H1 (cell line): Measurements from ENCODE around the gene MCF2L2. TPM values are rescaled to one million over a fixed set of nuclear protein-coding genes. Genes with fewer than 3 reads are reported as not detected.
A peak's percentile ranks its signal among the peaks of the same experiment; 100 is the strongest.

Experiments used
- CTCF ChIA-PET: fragments of 300-600 bp; sonication (Branson Sonifier 250); formaldehyde crosslinking; loops from one replicate; lab custom pipeline; 2021; ENCODE audit not compliant: partially characterized antibody; lab: Charles Lee
- POLR2A ChIA-PET: fragments of 300-600 bp; sonication (Branson Sonifier 250); formaldehyde crosslinking; loops from one replicate; lab custom pipeline; 2021; ENCODE audit warnings: inconsistent platforms; ENCODE audit not compliant: partially characterized antibody; lab: Charles Lee
- DNase-seq, 2 experiments: peaks; one replicate each; pipeline versions ENCODE4 v3.0.0 to v3.0.0-alpha.2; 2010 to 2022; ENCODE audit warnings: low spot score in 2 of 2, low read depth in 1 of 2, mixed read lengths in 1 of 2
- FAIRE-seq: peaks from 2 replicates; lab custom pipeline; 2011; peaks lifted over from hg19 to GRCh38; lab: Jason Lieb, UNC
- H2AFZ ChIP-seq: 2 replicates; pipeline ENCODE4 v1.8.1; 2012; ENCODE audit warnings: low read length, inconsistent platforms
- H2AK5ac ChIP-seq: 2 replicates; pipeline ENCODE4 v1.6.1; 2013; ENCODE audit warnings: low read depth, low read length
- H2BK120ac ChIP-seq: replicated peaks from 2 replicates; pipeline ENCODE3; 2013; ENCODE audit warnings: low read depth, low read length, inconsistent platforms
- H2BK12ac ChIP-seq: 2 replicates; pipeline ENCODE4 v1.6.1; 2013; ENCODE audit warnings: low read depth, low read length
- H2BK15ac ChIP-seq: 2 replicates; pipeline ENCODE4 v1.6.1; 2013; ENCODE audit warnings: low read length
- H2BK20ac ChIP-seq: 2 replicates; pipeline ENCODE4 v1.6.1; 2013; ENCODE audit warnings: low read length
- H2BK5ac ChIP-seq: 2 replicates; pipeline ENCODE4 v1.6.1; 2013; ENCODE audit warnings: low read depth, low read length
- H3K14ac ChIP-seq: 2 replicates; pipeline ENCODE4 v1.6.1; 2013; ENCODE audit warnings: inconsistent platforms; ENCODE audit not compliant: insufficient read length
- H3K18ac ChIP-seq: 2 replicates; pipeline ENCODE4 v1.6.1; 2013; ENCODE audit warnings: low read length; ENCODE audit errors: extremely low read depth
- H3K23ac ChIP-seq: 2 replicates; pipeline ENCODE4 v1.6.1; 2013; ENCODE audit warnings: inconsistent platforms; ENCODE audit not compliant: insufficient read length
- H3K23me2 ChIP-seq: 2 replicates; pipeline ENCODE4 v1.6.1; 2013; ENCODE audit warnings: low read depth, low read length
- H3K27ac ChIP-seq: 2 replicates; pipeline ENCODE4 v1.6.1; 2011; ENCODE audit warnings: low read depth, low read length, inconsistent platforms
- H3K27me3 ChIP-seq, 4 experiments: replicated peaks in 1 of 4; 1 replicate in 1 of 4; 2 replicates in 3 of 4; pipeline versions ENCODE4 v1.6.1 to v1.8.1; 2011 to 2013; ENCODE audit warnings: low read length in 3 of 4, mild to moderate bottlenecking in 3 of 4, inconsistent platforms in 2 of 4, mixed read lengths in 2 of 4, moderate library complexity in 1 of 4; ENCODE audit not compliant: control insufficient read depth in 3 of 4, insufficient read depth in 3 of 4; ENCODE audit errors: extremely low read depth in 1 of 4
- H3K36me3 ChIP-seq, 4 experiments: 2 replicates each; pipeline versions ENCODE4 v1.6.1 to v1.8.1; 2011 to 2013; ENCODE audit warnings: mild to moderate bottlenecking in 4 of 4, low read length in 3 of 4, moderate library complexity in 2 of 4, control low read depth in 1 of 4, inconsistent platforms in 1 of 4; ENCODE audit not compliant: insufficient read depth in 4 of 4, control insufficient read depth in 2 of 4
- H3K4ac ChIP-seq: replicated peaks from 2 replicates; pipeline ENCODE3; 2013; ENCODE audit warnings: low read length, low read depth, mixed read lengths, inconsistent platforms; ENCODE audit not compliant: insufficient read length
- H3K4me1 ChIP-seq, 4 experiments: replicated peaks in 1 of 4; 1 replicate in 1 of 4; 2 replicates in 3 of 4; pipeline versions ENCODE4 v1.6.1 to v1.8.1; 2011 to 2013; ENCODE audit warnings: low read length in 3 of 4, inconsistent platforms in 2 of 4, mixed read lengths in 1 of 4; ENCODE audit not compliant: insufficient read depth in 4 of 4, control insufficient read depth in 3 of 4
- H3K4me2 ChIP-seq, 2 experiments: 2 replicates each; pipeline versions ENCODE4 v1.6.1 to v1.8.1; 2011 to 2013; ENCODE audit warnings: low read depth in 2 of 2, low read length in 2 of 2, control low read depth in 1 of 2, inconsistent platforms in 1 of 2, mild to moderate bottlenecking in 1 of 2; ENCODE audit not compliant: insufficient read depth in 1 of 2
- H3K4me3 ChIP-seq, 4 experiments: fragments of 200-600, 300-600 bp in 1 of 4; sonication (generic), shearing (Covaris generic), sonication (Bioruptor Twin) in 1 of 4; 2 replicates each; pipeline versions ENCODE4 v1.5.1 to v1.8.1; 2011 to 2016; ENCODE audit warnings: low read length in 4 of 4, low read depth in 3 of 4, control low read depth in 2 of 4, inconsistent platforms in 2 of 4, mild to moderate bottlenecking in 2 of 4, mixed read lengths in 1 of 4, moderate library complexity in 1 of 4; ENCODE audit not compliant: insufficient read depth in 2 of 4; ENCODE audit errors: extremely low read depth in 1 of 4
- H3K56ac ChIP-seq: replicated peaks from 2 replicates; pipeline ENCODE3; 2013; ENCODE audit warnings: low read depth, mild to moderate bottlenecking, mixed read lengths, low read length, inconsistent platforms; ENCODE audit not compliant: insufficient read length
- H3K79me1 ChIP-seq: 2 replicates; pipeline ENCODE4 v1.6.1; 2013; ENCODE audit warnings: low read depth, low read length, control low read depth
- H3K79me2 ChIP-seq, 2 experiments: 2 replicates each; pipeline versions ENCODE4 v1.6.1 to v1.8.1; 2012 to 2013; ENCODE audit warnings: low read length in 2 of 2, mild to moderate bottlenecking in 2 of 2, inconsistent platforms in 1 of 2; ENCODE audit not compliant: insufficient read depth in 2 of 2, control insufficient read depth in 1 of 2
- H3K9ac ChIP-seq, 4 experiments: replicated peaks in 1 of 4; 1 replicate in 1 of 4; 2 replicates in 3 of 4; pipeline versions ENCODE4 v1.6.1 to v1.8.1; 2011 to 2013; ENCODE audit warnings: low read depth in 3 of 4, low read length in 3 of 4, control low read depth in 2 of 4, mild to moderate bottlenecking in 2 of 4, moderate library complexity in 2 of 4, inconsistent platforms in 1 of 4; ENCODE audit errors: extremely low read depth in 1 of 4
- H3K9me3 ChIP-seq, 2 experiments: 2 replicates each; pipeline versions ENCODE4 v1.6.1 to v1.8.1; 2012 to 2013; ENCODE audit warnings: mild to moderate bottlenecking in 2 of 2, moderate library complexity in 2 of 2, control low read depth in 1 of 2, inconsistent platforms in 1 of 2, low read depth in 1 of 2, low read length in 1 of 2, mixed read lengths in 1 of 2; ENCODE audit not compliant: insufficient read depth in 2 of 2
- H4K20me1 ChIP-seq, 2 experiments: replicated peaks in 1 of 2; 2 replicates each; pipeline versions ENCODE3 to v1.8.1; 2011 to 2013; ENCODE audit warnings: inconsistent platforms in 2 of 2, low read length in 2 of 2, mild to moderate bottlenecking in 1 of 2; ENCODE audit not compliant: insufficient read depth in 2 of 2, control insufficient read depth in 1 of 2
- H4K5ac ChIP-seq: 2 replicates; pipeline ENCODE4 v1.6.1; 2013; ENCODE audit warnings: low read length, low read depth, mixed read lengths, inconsistent platforms; ENCODE audit not compliant: insufficient read length
- H4K8ac ChIP-seq: 2 replicates; pipeline ENCODE4 v1.8.0; 2013; ENCODE audit warnings: mild to moderate bottlenecking, moderate library complexity, low read length, inconsistent platforms; ENCODE audit not compliant: insufficient read depth; ENCODE audit errors: extremely low read depth
- H4K91ac ChIP-seq: replicated peaks from 2 replicates; pipeline ENCODE3; 2013; ENCODE audit warnings: low read length, mixed read lengths, inconsistent platforms; ENCODE audit not compliant: insufficient read length
- BRCA1 ChIP-seq: IDR thresholded peaks from 2 replicates; pipeline ENCODE4 v1.6.1; 2012; ENCODE audit warnings: low read depth, low read length, improper control_type of control experiment
- GABPA ChIP-seq: IDR thresholded peaks from 2 replicates; pipeline ENCODE4 v1.6.1; 2011; ENCODE audit warnings: mild to moderate bottlenecking, low read length, moderate library complexity, borderline replicate concordance; ENCODE audit not compliant: insufficient read depth
- JUND ChIP-seq: IDR thresholded peaks from 2 replicates; pipeline ENCODE4 v1.6.1; 2011; ENCODE audit warnings: mild to moderate bottlenecking, improper control_type of control experiment, low read length
- RAD21 ChIP-seq, 2 experiments: IDR thresholded peaks in 1 of 2; conservative IDR thresholded peaks in 1 of 2; 2 replicates each; pipeline ENCODE4 v1.6.1; 2011; ENCODE audit warnings: low read depth in 2 of 2, low read length in 2 of 2, improper control_type of control experiment in 1 of 2, inconsistent platforms in 1 of 2, mild to moderate bottlenecking in 1 of 2, moderate library complexity in 1 of 2
- RFX5 ChIP-seq: IDR thresholded peaks from 2 replicates; pipeline ENCODE4 v1.6.1; 2011; ENCODE audit warnings: low read depth, low read length, improper control_type of control experiment, borderline replicate concordance
- SIN3A ChIP-seq, 2 experiments: IDR thresholded peaks in 1 of 2; conservative IDR thresholded peaks in 1 of 2; 2 replicates each; pipeline ENCODE4 v1.6.1; 2011 to 2012; ENCODE audit warnings: low read length in 2 of 2, improper control_type of control experiment in 1 of 2, low read depth in 1 of 2, mild to moderate bottlenecking in 1 of 2
- SP2 ChIP-seq: IDR thresholded peaks from 2 replicates; pipeline ENCODE4 v1.6.1; 2012; ENCODE audit warnings: mild to moderate bottlenecking, low read length, inconsistent platforms
- WGBS, 2 experiments: shearing (Covaris generic) in 1 of 2; methylation state at CpG; one replicate each; pipeline versions ENCODE4 v1.1.6 to v1.1.7; 2013 to 2015; ENCODE audit warnings: low lambda C conversion rate in 2 of 2, mixed read lengths in 2 of 2, inconsistent platforms in 1 of 2, low coverage in 1 of 2, missing lambda C conversion rate in 1 of 2; ENCODE audit not compliant: insufficient replicate concordance in 2 of 2, insufficient coverage in 1 of 2, insufficient read length in 1 of 2; ENCODE audit errors: extremely low coverage in 1 of 2, missing lambda C conversion rate in 1 of 2; 5-methylcytosine and 5-hydroxymethylcytosine counted together
- polyA plus RNA-seq, 7 experiments: library from polyadenylated mRNA; depleted of rRNA in 3 of 7; stranded (reverse) in 5 of 7; unstranded in 2 of 7; fragments of >200 nt in 5 of 7; fragments of 200-250 nt in 2 of 7; gene quantifications; 1 replicate in 5 of 7; 2 replicates in 1 of 7; 4 replicates in 1 of 7; pipeline versions ENCODE4 v1.2.1 to v1.2.3, GENCODE V29; 2011 to 2013; ENCODE audit warnings: missing spikeins in 2 of 7, mixed read lengths in 2 of 7
- total RNA-seq: library from RNA; stranded (reverse); fragmentation: NEBNext Ultra II Directional; extraction: Animal tissue kit (Norgen Biotek cat#: 25700); gene quantifications from 2 replicates; pipeline ENCODE4 v1.2.1, GENCODE V29; 2021

Gene MCF2L2
- total and polyA plus RNA-seq, 2 of the 8 experiments (the other 6 are each of a cell fraction or from before 2014, with no cell fraction given), result 4.1 to 13.7 TPM

DNA sequence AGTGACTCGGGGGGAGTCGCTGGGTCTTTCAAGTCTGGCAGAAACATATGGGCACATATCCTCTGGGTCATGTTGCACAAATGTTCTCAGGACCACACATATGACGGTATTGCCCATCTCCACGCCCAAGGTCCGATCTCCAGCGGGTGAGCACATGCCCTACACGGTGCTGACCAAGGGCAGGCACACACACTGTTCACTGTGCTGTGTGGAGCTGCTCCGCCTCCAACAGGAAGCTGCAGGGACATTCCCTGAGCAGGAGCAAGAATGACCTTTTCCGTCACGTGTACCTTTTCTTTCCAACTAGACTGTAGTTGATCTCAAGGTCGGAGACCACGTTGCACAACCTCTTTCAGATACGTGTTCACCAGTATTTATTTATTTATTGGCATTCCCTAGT lies 217.1 kb downstream of the MCF2L2 start:
- no peaks in the 10 kb centered on the region for H3K79me1 ChIP-seq
- H2AK5ac ChIP-seq, result no peak overlapping the region
- FAIRE-seq, result no peak

More for the DNA sequence above, 217.1 kb downstream of the MCF2L2 start:
- DNase-seq, result no peak
- 91% methylated on average over 13 of the region's 13 CpGs; no CpG with 5 or more reads in 1 of the 2 experiments for WGBS, 2 experiments
- no peak overlapping the region for H2BK5ac ChIP-seq
- no peaks in the 10 kb centered on the region for H3K79me2 ChIP-seq
- H3K4me3 ChIP-seq, result no peak overlapping the region
- H3K4ac ChIP-seq, result no peak overlapping the region
- no peak overlapping the region for H4K91ac ChIP-seq
- no peaks in the 10 kb centered on the region for H3K9me3 ChIP-seq
- no peak overlapping the region for H2AFZ ChIP-seq
- H3K4me2 ChIP-seq, result no peak overlapping the region
- H3K23me2 ChIP-seq, result no peaks in the 10 kb centered on the region
- H3K4me1 ChIP-seq, result no peaks in the 10 kb centered on the region
- ChIA-PET CTCF (interaction anchor here (1.7 kb wide), 1 partner anchor 17 kb away, joined by 4 read pairs; no protein-coding TSS in a partner anchor), POLR2A (no interaction called here)
- no peak overlapping the region for H3K23ac ChIP-seq
- no peak overlapping the region for H2BK20ac ChIP-seq
- H3K36me3 ChIP-seq, result no peaks in the 10 kb centered on the region; a peak in 1 of 8 replicates
- H4K8ac ChIP-seq, result no peak overlapping the region
- no peak overlapping the region for H4K5ac ChIP-seq
- no peak overlapping the region for H3K14ac ChIP-seq
- no peak overlapping the region for H2BK15ac ChIP-seq
- TF ChIP-seq GABPA, result no peak
- no peak for TF ChIP-seq BRCA1
- TF ChIP-seq RFX5, result no peak
- no peak for TF ChIP-seq SP2
- peak; percentile 13 to 28; a peak in 2 of 4 replicates for TF ChIP-seq RAD21 (IDR thresholded peaks at IDR 0.05 in 1 of 2, conservative IDR thresholded peaks at IDR 0.05 in 1 of 2; ENCODE audit: low read depth in 2 of 2, low read length in 2 of 2)
- no peak for TF ChIP-seq JUND
- TF ChIP-seq SIN3A (conservative IDR thresholded peaks at IDR 0.05 in 1 of 2, IDR thresholded peaks at IDR 0.05 in 1 of 2; ENCODE audit: low read depth in 1 of 2, low read length in 2 of 2), result no peak
- H2BK12ac ChIP-seq, result no peak overlapping the region
- no peaks in the 10 kb centered on the region for H4K20me1 ChIP-seq
- H3K27me3 ChIP-seq, result no peaks in the 10 kb centered on the region
- H3K18ac ChIP-seq, result no peak overlapping the region
- no peak overlapping the region for H3K27ac ChIP-seq
- H3K9ac ChIP-seq, result no peak overlapping the region
- H2BK120ac ChIP-seq, result no peak overlapping the region
- no peak overlapping the region for H3K56ac ChIP-seq
